HCT116 (cell line): ENCODE measurements around the gene PNPLA2. TPM values are rescaled to one million over a fixed set of nuclear protein-coding genes. Genes with fewer than 3 reads are reported as not detected.

Experiments used
- ATAC-seq: fragments of 200-7000 bp; cut with Tn5 transposase; 2 replicates; pipeline ENCODE4 v1.9.1; 2020; ENCODE audit warnings: mild to moderate bottlenecking, moderate library complexity
- BruUV-seq: library from RNA; stranded (reverse); fragments of 400-500 nt; replicated peaks from 2 replicates; lab custom pipeline; 2021; lab: Mats Ljungman, UMichigan
- CTCF ChIA-PET: fragments of 300-600 bp; sonication (Branson Sonifier 250); formaldehyde crosslinking; loops from one replicate; lab custom pipeline; 2021; ENCODE audit warnings: antibody characterized with exemption; lab: Charles Lee
- POLR2A ChIA-PET: fragments of 300-600, 350-600 bp; sonication (Branson Sonifier 250); formaldehyde crosslinking; loops from one replicate; lab custom pipeline; 2021; ENCODE audit warnings: antibody characterized with exemption; lab: Charles Lee
- RAD21 ChIA-PET, 2 experiments: fragments of 300-600 bp; sonication (Branson Sonifier 250); formaldehyde crosslinking; loops; one replicate each; lab custom pipeline; 2023; ENCODE audit warnings: low total read pairs in 2 of 2; ENCODE audit not compliant: uncharacterized antibody in 2 of 2, unreplicated experiment in 2 of 2, low non-redundant PET in 1 of 2; lab: Charles Lee
- DNase-seq: peaks from one replicate; pipeline ENCODE4 v3.0.0-alpha.2; 2010; ENCODE audit warnings: low read depth, low spot score
- H2AFZ ChIP-seq: fragments of 200-600 bp; shearing (Covaris generic), sonication (generic); 2 replicates; pipeline ENCODE4 v1.6.1; 2017; ENCODE audit warnings: low read depth, mixed run types, mixed read lengths, antibody characterized with exemption, low read length; ENCODE audit not compliant: poor library complexity, severe bottlenecking
- H3K27ac ChIP-seq: 2 replicates; pipeline ENCODE4 v1.5.1; 2012; ENCODE audit warnings: low read depth, low read length
- H3K27me3 ChIP-seq: fragments of 200-600 bp; sonication (generic); 2 replicates; pipeline ENCODE4 v1.6.1; 2016; ENCODE audit warnings: mixed run types, low read length, mixed read lengths; ENCODE audit not compliant: insufficient read depth
- H3K36me3 ChIP-seq, 2 experiments: fragments of 200-500 bp in 1 of 2; fragments of 200-600 bp in 1 of 2; sonication (Bioruptor generic) in 1 of 2; sonication (generic) in 1 of 2; 2 replicates each; pipeline versions ENCODE4 v1.5.1 to v1.6.1; 2014 to 2016; ENCODE audit warnings: low read length in 2 of 2, inconsistent platforms in 1 of 2, mixed read lengths in 1 of 2, mixed run types in 1 of 2; ENCODE audit not compliant: insufficient read depth in 2 of 2, control insufficient read depth in 1 of 2
- H3K4me1 ChIP-seq, 2 experiments: fragments of 200-600 bp in 1 of 2; sonication (generic) in 1 of 2; 2 replicates each; pipeline versions ENCODE4 v1.5.1 to v1.6.1; 2012 to 2017; ENCODE audit warnings: low read length in 2 of 2, inconsistent platforms in 1 of 2, mild to moderate bottlenecking in 1 of 2, mixed read lengths in 1 of 2, mixed run types in 1 of 2, moderate library complexity in 1 of 2; ENCODE audit not compliant: insufficient read depth in 2 of 2, control insufficient read depth in 1 of 2
- H3K4me2 ChIP-seq: fragments of 200-600 bp; sonication (generic); 2 replicates; pipeline ENCODE4 v1.6.1; 2017; ENCODE audit warnings: mixed run types, low read length, mixed read lengths
- H3K4me3 ChIP-seq, 2 experiments: fragments of 200-600 bp in 1 of 2; sonication (generic) in 1 of 2; replicated peaks in 1 of 2; 2 replicates each; pipeline ENCODE4 v1.5.1; 2011 to 2016; ENCODE audit warnings: low read length in 2 of 2, control low read depth in 1 of 2, low read depth in 1 of 2, mild to moderate bottlenecking in 1 of 2, mixed read lengths in 1 of 2, mixed run types in 1 of 2
- H3K79me2 ChIP-seq: fragments of 200-600 bp; sonication (generic); 2 replicates; pipeline ENCODE4 v1.6.1; 2017; ENCODE audit warnings: mild to moderate bottlenecking, mixed run types, low read length, moderate library complexity, mixed read lengths; ENCODE audit not compliant: insufficient read depth
- H3K9ac ChIP-seq: fragments of 200-600 bp; sonication (generic); 2 replicates; pipeline ENCODE4 v1.6.1; 2016; ENCODE audit warnings: low read length, mixed read lengths
- H3K9me2 ChIP-seq: fragments of 200-600 bp; sonication (generic), shearing (Covaris generic); 2 replicates; pipeline ENCODE4 v1.6.1; 2017; ENCODE audit warnings: mixed run types, mild to moderate bottlenecking, moderate library complexity; ENCODE audit not compliant: insufficient read depth
- H3K9me3 ChIP-seq, 2 experiments: fragments of 200-500 bp in 1 of 2; fragments of 200-600 bp in 1 of 2; sonication (Bioruptor generic) in 1 of 2; sonication (generic) in 1 of 2; 2 replicates each; pipeline ENCODE4 v1.6.1; 2014 to 2017; ENCODE audit warnings: low read length in 2 of 2, mixed read lengths in 2 of 2, inconsistent platforms in 1 of 2, low read depth in 1 of 2, mild to moderate bottlenecking in 1 of 2, mixed run types in 1 of 2, moderate library complexity in 1 of 2; ENCODE audit not compliant: control insufficient read depth in 1 of 2, insufficient read depth in 1 of 2
- H4K20me1 ChIP-seq: fragments of 200-600 bp; sonication (generic), shearing (Covaris generic); 2 replicates; pipeline ENCODE4 v1.6.1; 2017; ENCODE audit warnings: mixed run types, mild to moderate bottlenecking, moderate library complexity; ENCODE audit not compliant: insufficient read depth
- CBX3 ChIP-seq: IDR thresholded peaks from 2 replicates; pipeline ENCODE4 v1.6.1; 2012; ENCODE audit warnings: low read depth
- FOSL1 ChIP-seq: IDR thresholded peaks from 2 replicates; pipeline ENCODE4 v1.6.1; 2012; ENCODE audit warnings: low read depth
- POLR2A ChIP-seq: IDR thresholded peaks from 2 replicates; pipeline ENCODE4 v1.7.0; 2011; ENCODE audit warnings: borderline replicate concordance; ENCODE audit not compliant: insufficient read depth, insufficient read length; ENCODE audit errors: extremely low read depth
- POLR2AphosphoS5 ChIP-seq: IDR thresholded peaks from 2 replicates; pipeline ENCODE4 v1.6.1; 2011; ENCODE audit warnings: mild to moderate bottlenecking, low read depth, low read length, moderate library complexity
- RAD21 ChIP-seq: IDR thresholded peaks from 2 replicates; pipeline ENCODE4 v1.6.1; 2012; ENCODE audit warnings: low read depth, mild to moderate bottlenecking
- SIN3A ChIP-seq: IDR thresholded peaks from 2 replicates; pipeline ENCODE4 v1.6.1; 2012; ENCODE audit warnings: low read depth
- ZNF274 ChIP-seq: fragments of 200-500 bp; sonication (Bioruptor generic); IDR thresholded peaks from 2 replicates; pipeline ENCODE4 v1.6.1; 2014; ENCODE audit warnings: mild to moderate bottlenecking, low read depth, low read length, inconsistent platforms
- intact Hi-C: fragments of 100-400 bp; cut with micrococcal nuclease; formaldehyde crosslinking; loops from 2 replicates; pipeline ENCODE4 v1.10.0; 2022
- total RNA-seq: library from RNA; stranded (reverse); gene quantifications from one replicate; pipeline ENCODE4 v1.2.1, GENCODE V29; 2021; ENCODE audit not compliant: unreplicated experiment

Gene PNPLA2
- total RNA-seq, 1 experiment from 2014 or later: 124 TPM

GRCh38 chr11:795634-796564 is 22.8 kb upstream of the PNPLA2 start:
- BruUV-seq: no TSS peak
- no peak overlapping the region for H2AFZ ChIP-seq
- DNase-seq: no peak

GRCh38 chr11:796565-797295 is 22.0 kb upstream of the PNPLA2 start:
- intact Hi-C loops: loop anchor here (1.0 kb wide), 1 partner anchor 13 kb away; the partner anchor contains the start of gene RPLP2
- H2AFZ ChIP-seq: no peak overlapping the region
- CTCF ChIA-PET: interaction anchor here (1.7 kb wide), 1 partner anchor 13 kb away, joined by 6 read pairs; no protein-coding TSS in a partner anchor

More at GRCh38 chr11:795634-796564, 22.8 kb upstream of the PNPLA2 start:
- peak; percentile 34 for ATAC-seq
- no peaks in the 10 kb centered on the region for H3K27me3 ChIP-seq
- POLR2A ChIA-PET: interaction anchor here (0.5 to 2.9 kb wide), 8 partner anchors 10 to 183 kb away, joined by 3 to 25 read pairs (median 6); partner anchors contain the start of gene RPLP2
- peak; percentile 23 for TF ChIP-seq POLR2A
- TF ChIP-seq SIN3A: no peak
- no peak for TF ChIP-seq POLR2AphosphoS5
- TF ChIP-seq, all 23 proteins: peak for 1
- Histone ChIP-seq H3K27ac (peak overlapping the region; percentile 91), H3K79me2 (peaks cover 29% of the 10 kb centered on the region), H3K9ac (peak overlapping the region; percentile 94), H3K9me2 (no peaks in the 10 kb centered on the region), H3K9me3 (no peaks in the 10 kb centered on the region), H3K4me3 (peak overlapping the region; percentile 86 to 92), H3K36me3 (peaks cover 0 to 4% of the 10 kb centered on the region in 2 experiments; a peak in 1 of 4 replicates), H4K20me1 (no peaks in the 10 kb centered on the region), H3K4me1 (peaks cover 17 to 46% of the 10 kb centered on the region in 2 experiments), H3K4me2 (peak overlapping the region; percentile 97)
- ChIA-PET RAD21 (no interaction called here), CTCF (interaction anchor here (0.6 to 1.7 kb wide), 4 partner anchors 12 to 156 kb away, joined by 3 to 6 read pairs (median 4); no protein-coding TSS in a partner anchor)
- intact Hi-C loops: loop anchor here (1.0 kb wide), 1 partner anchor 13 kb away; the partner anchor contains the start of gene RPLP2

More at GRCh38 chr11:796565-797295, 22.0 kb upstream of the PNPLA2 start:
- H3K4me2 ChIP-seq: peak overlapping the region; percentile 97
- ATAC-seq (no peak; the same call in 1 of the 2 replicates), DNase-seq (no peak)
- H3K4me3 ChIP-seq: peak overlapping the region; percentile 86 to 92
- ChIA-PET POLR2A (interaction anchor here (0.5 to 2.9 kb wide), 5 partner anchors 11 to 183 kb away, joined by 3 to 25 read pairs (median 7); partner anchors contain the start of gene RPLP2), RAD21 (no interaction called here)
- H4K20me1 ChIP-seq: no peaks in the 10 kb centered on the region
- H3K27me3 ChIP-seq: no peaks in the 10 kb centered on the region
- no peaks in the 10 kb centered on the region for H3K9me2 ChIP-seq
- BruUV-seq: no TSS peak
- TF ChIP-seq RAD21 (no peak), ZNF274 (no peak), FOSL1 (no peak), CBX3 (no peak)
- peak overlapping the region; percentile 91 for H3K27ac ChIP-seq
- H3K4me1 ChIP-seq: peaks cover 16 to 42% of the 10 kb centered on the region in 2 experiments
- H3K79me2 ChIP-seq: peaks cover 29% of the 10 kb centered on the region
- H3K36me3 ChIP-seq: peaks cover 0 to 8% of the 10 kb centered on the region in 2 experiments; a peak in 1 of 4 replicates
- H3K9me3 ChIP-seq: no peaks in the 10 kb centered on the region
- H3K9ac ChIP-seq: peak overlapping the region; percentile 94
